Spleen (tissue), 7 donors: ENCODE data around the gene GALNT18.

Experiments used
- POLR2AphosphoS5 ChIP-seq, 3 donors: sonication (generic); formaldehyde crosslinking; IDR thresholded peaks; one replicate each; pipeline ENCODE4 v1.5.1; 2017; ENCODE audit warnings: antibody characterized with exemption in 3 of 3
- TF ChIP-seq, protein P1 (sequence below), 11 experiments: fragments of 200-600 bp in 7 of 11; fragments of 450-650 bp in 4 of 11; sonication (generic) in 4 of 11; IDR thresholded peaks in 8 of 11; conservative IDR thresholded peaks in 3 of 11; 1 replicate in 7 of 11; 2 replicates in 4 of 11; pipeline versions ENCODE4 v1.4.0 to v1.8.0; 2016 to 2021; ENCODE audit warnings: antibody characterized with exemption in 11 of 11, inconsistent platforms in 4 of 11, mild to moderate bottlenecking in 1 of 11
- donor health status: DM: no; HTN: no; CAD: no; lungs with moderate emphysema.
- donor health status: DM: no; HTN: no; CAD: no.
- donor health status: DM: no; HTN: no; CAD: no.

DNA sequence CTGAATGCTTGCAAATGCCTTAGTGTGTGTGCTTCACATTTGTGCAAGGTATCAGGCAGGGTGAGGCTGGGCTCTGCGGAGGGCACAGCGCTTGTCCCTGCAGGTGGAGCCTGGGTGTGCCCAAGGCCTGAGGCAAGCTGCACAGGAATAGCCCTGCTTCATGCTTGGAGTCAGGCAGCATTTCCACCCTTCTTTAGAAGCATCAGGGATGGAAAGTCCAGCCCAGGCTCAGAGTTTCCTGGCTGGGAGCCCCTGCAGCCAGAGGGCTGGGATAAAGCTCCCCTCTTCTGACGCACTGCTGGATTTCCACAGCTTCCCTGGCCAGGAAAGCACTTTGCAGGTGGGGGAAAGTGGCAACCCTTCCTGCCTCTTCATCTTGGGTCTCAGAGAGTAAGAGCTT is 63.4 kb downstream of the GALNT18 start:
- TF ChIP-seq, protein P1, sequence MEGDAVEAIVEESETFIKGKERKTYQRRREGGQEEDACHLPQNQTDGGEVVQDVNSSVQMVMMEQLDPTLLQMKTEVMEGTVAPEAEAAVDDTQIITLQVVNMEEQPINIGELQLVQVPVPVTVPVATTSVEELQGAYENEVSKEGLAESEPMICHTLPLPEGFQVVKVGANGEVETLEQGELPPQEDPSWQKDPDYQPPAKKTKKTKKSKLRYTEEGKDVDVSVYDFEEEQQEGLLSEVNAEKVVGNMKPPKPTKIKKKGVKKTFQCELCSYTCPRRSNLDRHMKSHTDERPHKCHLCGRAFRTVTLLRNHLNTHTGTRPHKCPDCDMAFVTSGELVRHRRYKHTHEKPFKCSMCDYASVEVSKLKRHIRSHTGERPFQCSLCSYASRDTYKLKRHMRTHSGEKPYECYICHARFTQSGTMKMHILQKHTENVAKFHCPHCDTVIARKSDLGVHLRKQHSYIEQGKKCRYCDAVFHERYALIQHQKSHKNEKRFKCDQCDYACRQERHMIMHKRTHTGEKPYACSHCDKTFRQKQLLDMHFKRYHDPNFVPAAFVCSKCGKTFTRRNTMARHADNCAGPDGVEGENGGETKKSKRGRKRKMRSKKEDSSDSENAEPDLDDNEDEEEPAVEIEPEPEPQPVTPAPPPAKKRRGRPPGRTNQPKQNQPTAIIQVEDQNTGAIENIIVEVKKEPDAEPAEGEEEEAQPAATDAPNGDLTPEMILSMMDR (IDR thresholded peaks at IDR 0.05 in 8 of 11, conservative IDR thresholded peaks at IDR 0.05 in 3 of 11), result no peak
- no peak for TF ChIP-seq POLR2AphosphoS5 (IDR thresholded peaks at IDR 0.05)
